Tibial nerve (tissue), 4 donors: ENCODE results near the gene LRRC8E. TPM values are rescaled to one million over a fixed set of nuclear protein-coding genes. Genes with fewer than 3 reads are reported as not detected.

Experiments used
- DNase-seq, 2 donors: peaks; one replicate each; pipeline ENCODE4 v3.0.0-alpha.2; 2019; ENCODE audit warnings: low spot score in 2 of 2
- H3K27ac ChIP-seq, 4 donors: fragments of 200-600 bp; sonication (generic) in 3 of 4; one replicate each; pipeline ENCODE4 v1.5.1; 2017 to 2019; ENCODE audit warnings: mild to moderate bottlenecking in 1 of 4
- H3K27me3 ChIP-seq, 2 donors: fragments of 200-600 bp; sonication (generic) in 1 of 2; one replicate each; pipeline versions ENCODE4 v1.5.1 to v1.6.0; 2017 to 2019
- H3K36me3 ChIP-seq, 3 donors: fragments of 200-600 bp; sonication (generic); one replicate each; pipeline ENCODE4 v1.5.1; 2018 to 2019
- H3K4me1 ChIP-seq, 4 donors: fragments of 200-600 bp; sonication (generic) in 3 of 4; one replicate each; pipeline ENCODE4 v1.5.1; 2017 to 2019
- H3K4me3 ChIP-seq, 4 donors: fragments of 200-600 bp; sonication (generic) in 3 of 4; one replicate each; pipeline ENCODE4 v1.5.1; 2017 to 2019; ENCODE audit warnings: mild to moderate bottlenecking in 1 of 4, moderate library complexity in 1 of 4
- H3K9me3 ChIP-seq, 4 donors: fragments of 200-600 bp; sonication (generic) in 3 of 4; one replicate each; pipeline ENCODE4 v1.5.1; 2017 to 2019
- CTCF ChIP-seq, 5 experiments: fragments of 200-600 bp in 3 of 5; fragments of 450-650 bp in 2 of 5; sonication (generic) in 3 of 5; IDR thresholded peaks; one replicate each; pipeline ENCODE4 v1.5.1; 2016 to 2019; ENCODE audit warnings: antibody characterized with exemption in 5 of 5, mild to moderate bottlenecking in 3 of 5, moderate library complexity in 2 of 5
- EP300 ChIP-seq, 2 donors: sonication (generic); formaldehyde crosslinking; IDR thresholded peaks; one replicate each; pipeline ENCODE4 v1.6.1; 2017; ENCODE audit warnings: antibody characterized with exemption in 2 of 2, mild to moderate bottlenecking in 1 of 2
- POLR2A ChIP-seq, 2 donors: fragments of 450-650 bp; IDR thresholded peaks; one replicate each; pipeline ENCODE4 v1.6.1; 2017; ENCODE audit warnings: antibody characterized with exemption in 2 of 2, mild to moderate bottlenecking in 2 of 2, moderate library complexity in 2 of 2
- WGBS, 2 donors: methylation state at CpG; one replicate each; pipeline ENCODE4 v1.1.5; 2018; 5-methylcytosine and 5-hydroxymethylcytosine counted together
- total RNA-seq, 4 donors: library from RNA; depleted of rRNA; stranded (reverse); fragments of >200 nt; gene quantifications; one replicate each; pipeline ENCODE4 v1.1.0, GENCODE V29; 2016

The LRRC8E gene
- total RNA-seq, 4 donors from 2014 or later, result 0.59 to 1.2 TPM; not detected in 2

GRCh38 chr19:7842661-7843294 is 45.5 kb upstream of the LRRC8E start:
- Histone ChIP-seq H3K36me3 (peaks cover 0 to 7% (median 0%) of the 10 kb centered on the region in 3 donors), H3K4me1 (no peaks in the 10 kb centered on the region), H3K4me3 (no peak overlapping the region), H3K27me3 (no peaks in the 10 kb centered on the region), H3K9me3 (no peaks in the 10 kb centered on the region), H3K27ac (no peak overlapping the region)
- 94 to 95% methylated on average over 12 of the region's 12 CpGs for WGBS, 2 donors
- no peak for DNase-seq
- TF ChIP-seq CTCF (IDR thresholded peaks at IDR 0.05), result no peak
- no peak for TF ChIP-seq POLR2A (IDR thresholded peaks at IDR 0.05)
- no peak for TF ChIP-seq EP300 (IDR thresholded peaks at IDR 0.05)

GRCh38 chr19:7843521-7843920 is 44.8 kb upstream of the LRRC8E start:
- DNase-seq, result no peak

GRCh38 chr19:7844405-7844804 is 43.9 kb upstream of the LRRC8E start:
- WGBS, 2 donors, result 72 to 73% methylated on average over 5 of the region's 5 CpGs
- no peaks in the 10 kb centered on the region for H3K4me1 ChIP-seq
- no peak overlapping the region for H3K27ac ChIP-seq
- TF ChIP-seq POLR2A (IDR thresholded peaks at IDR 0.05) (no peak), CTCF (IDR thresholded peaks at IDR 0.05) (no peak)
- peaks cover 0 to 19% (median 0%) of the 10 kb centered on the region in 3 donors for H3K36me3 ChIP-seq
- no peaks in the 10 kb centered on the region for H3K27me3 ChIP-seq
- no peak for DNase-seq
- H3K4me3 ChIP-seq, result no peak overlapping the region
- H3K9me3 ChIP-seq, result no peaks in the 10 kb centered on the region

More at GRCh38 chr19:7843521-7843920, 44.8 kb upstream of the LRRC8E start:
- no peaks in the 10 kb centered on the region for H3K4me1 ChIP-seq
- WGBS, 2 donors, result 86 to 88% methylated on average over 6 of the region's 6 CpGs
- H3K9me3 ChIP-seq, result no peaks in the 10 kb centered on the region
- no peak overlapping the region for H3K27ac ChIP-seq
- no peak overlapping the region for H3K4me3 ChIP-seq
- peaks cover 0 to 11% (median 0%) of the 10 kb centered on the region in 3 donors for H3K36me3 ChIP-seq
- H3K27me3 ChIP-seq, result no peaks in the 10 kb centered on the region
- no peak for TF ChIP-seq CTCF (IDR thresholded peaks at IDR 0.05)
- no peak for TF ChIP-seq POLR2A (IDR thresholded peaks at IDR 0.05)
- TF ChIP-seq EP300 (IDR thresholded peaks at IDR 0.05), result no peak

GRCh38 chr19:7844951-7845350 is 43.4 kb upstream of the LRRC8E start:
- TF ChIP-seq CTCF (IDR thresholded peaks at IDR 0.05), result no peak
- TF ChIP-seq POLR2A (IDR thresholded peaks at IDR 0.05), result no peak
- no peak for TF ChIP-seq EP300 (IDR thresholded peaks at IDR 0.05)
- Histone ChIP-seq H3K4me1 (no peaks in the 10 kb centered on the region), H3K27me3 (no peaks in the 10 kb centered on the region), H3K27ac (no peak overlapping the region), H3K36me3 (peaks cover 0 to 25% (median 0%) of the 10 kb centered on the region in 3 donors), H3K9me3 (no peaks in the 10 kb centered on the region), H3K4me3 (no peak overlapping the region)
- WGBS, 2 donors, result 72 to 78% methylated on average over 10 of the region's 10 CpGs
- DNase-seq, result no peak

DNA sequence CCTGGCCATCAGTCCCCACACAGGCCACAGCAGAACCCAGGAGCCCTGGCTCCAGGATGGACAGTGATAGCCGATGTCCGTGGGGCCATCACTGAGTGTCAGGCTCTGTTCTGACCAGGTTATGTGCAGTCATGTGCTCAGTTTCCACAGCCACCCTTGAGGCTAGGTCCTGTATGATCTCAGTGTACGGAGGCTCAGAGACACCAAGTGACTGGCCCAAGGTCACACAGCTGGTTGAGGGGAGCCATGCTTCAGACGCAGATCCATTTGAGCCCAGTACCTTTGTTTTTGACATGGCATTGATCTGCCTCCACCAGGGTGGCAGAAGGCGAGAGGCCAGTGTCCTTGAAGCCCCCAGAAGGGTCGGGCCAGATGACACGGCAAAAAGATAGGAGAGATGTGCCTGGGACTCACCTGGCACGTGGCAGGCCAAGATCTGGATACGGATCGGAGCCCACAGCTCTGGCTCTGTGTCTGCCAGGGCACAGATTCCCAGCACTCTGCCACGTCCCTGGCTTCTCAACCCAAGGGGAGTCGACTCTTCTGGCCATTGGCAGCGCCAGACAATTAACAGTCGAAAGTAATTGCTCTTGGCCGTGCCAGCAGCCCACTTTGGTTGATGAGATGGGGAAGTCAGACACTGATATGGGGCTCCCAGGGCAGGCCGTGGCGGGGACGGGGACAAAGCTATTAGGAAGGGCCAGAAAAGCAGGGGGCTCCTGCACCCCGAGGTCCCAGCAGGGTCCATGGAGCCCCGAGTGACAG is 42.7 kb upstream of the LRRC8E start:
- WGBS, 2 donors, result 90 to 94% methylated on average over 9 to 20 of the region's 20 CpGs
- Histone ChIP-seq H3K36me3 (peaks cover 0 to 31% (median 0%) of the 10 kb centered on the region in 3 donors), H3K27me3 (no peaks in the 10 kb centered on the region), H3K4me3 (no peak overlapping the region), H3K4me1 (no peaks in the 10 kb centered on the region), H3K27ac (no peak overlapping the region), H3K9me3 (no peaks in the 10 kb centered on the region)
- no peak for DNase-seq
- TF ChIP-seq EP300 (IDR thresholded peaks at IDR 0.05) (no peak), CTCF (IDR thresholded peaks at IDR 0.05) (no peak), POLR2A (IDR thresholded peaks at IDR 0.05) (no peak)
